PC-3 (cell line): ENCODE measurements around the gene UBASH3B. TPM values are rescaled to one million over a fixed set of nuclear protein-coding genes. Genes with fewer than 3 reads are reported as not detected.

Source experiments
- ATAC-seq: fragments of 200-7000 bp; cut with Tn5 transposase; 2 replicates; pipeline ENCODE4 v1.9.1; 2020; ENCODE audit warnings: mild to moderate bottlenecking, moderate library complexity
- BruUV-seq: library from RNA; stranded (reverse); fragments of 400-500 nt; replicated peaks from 2 replicates; lab custom pipeline; 2021; lab: Mats Ljungman, UMichigan
- CTCF ChIA-PET: fragments of 300-600 bp; sonication (Branson Sonifier 250); formaldehyde crosslinking; loops from one replicate; lab custom pipeline; 2022; ENCODE audit warnings: antibody characterized with exemption; lab: Charles Lee
- POLR2A ChIA-PET: fragments of 300-600 bp; sonication (Branson Sonifier 250); formaldehyde crosslinking; loops from one replicate; lab custom pipeline; 2022; ENCODE audit warnings: antibody characterized with exemption; ENCODE audit not compliant: unreplicated experiment; lab: Charles Lee
- DNase-seq: peaks from one replicate; pipeline ENCODE4 v3.0.0-alpha.2; 2015
- H2AFZ ChIP-seq: fragments of 300-600 bp; sonication (generic); 2 replicates; pipeline ENCODE4 v1.6.0; 2016; ENCODE audit warnings: antibody characterized with exemption, low read length
- H3F3A ChIP-seq: fragments of 300-600 bp; sonication (generic); one replicate; pipeline ENCODE4 v1.6.0; 2017; ENCODE audit warnings: antibody characterized with exemption, low read length, control low read depth, mild to moderate bottlenecking; ENCODE audit not compliant: unreplicated experiment
- H3K27ac ChIP-seq: fragments of 300-600 bp; sonication (generic); 2 replicates; pipeline ENCODE4 v1.5.1; 2016; ENCODE audit warnings: mild to moderate bottlenecking, low read length
- H3K27me3 ChIP-seq: fragments of 300-600 bp; sonication (generic); 2 replicates; pipeline ENCODE4 v1.6.1; 2016; ENCODE audit warnings: low read length, mixed read lengths
- H3K36me3 ChIP-seq: fragments of 300-600 bp; sonication (generic); 2 replicates; pipeline ENCODE4 v1.6.1; 2016; ENCODE audit warnings: low read depth, mixed run types, low read length, mixed read lengths
- H3K4me1 ChIP-seq: fragments of 300-600 bp; sonication (generic); 2 replicates; pipeline ENCODE4 v1.5.1; 2016; ENCODE audit warnings: low read length; ENCODE audit not compliant: insufficient read depth
- H3K4me2 ChIP-seq: fragments of 300-600 bp; sonication (generic); 2 replicates; pipeline ENCODE4 v1.6.0; 2016; ENCODE audit warnings: low read length
- H3K4me3 ChIP-seq: fragments of 300-600 bp; sonication (generic); 2 replicates; pipeline ENCODE4 v1.5.1; 2016; ENCODE audit warnings: mild to moderate bottlenecking, low read length, mixed read lengths
- H3K79me2 ChIP-seq: fragments of 300-600 bp; sonication (generic); 2 replicates; pipeline ENCODE4 v1.6.1; 2017; ENCODE audit warnings: low read length, mixed read lengths
- H3K9ac ChIP-seq: fragments of 300-600 bp; sonication (generic); 2 replicates; pipeline ENCODE4 v1.6.0; 2016; ENCODE audit warnings: mild to moderate bottlenecking, low read length
- H3K9me2 ChIP-seq: fragments of 300-600 bp; sonication (generic); replicated peaks from 2 replicates; pipeline ENCODE4 v1.6.1; 2016; ENCODE audit warnings: mixed run types, low read length, mixed read lengths
- H3K9me3 ChIP-seq: fragments of 300-600 bp; sonication (generic); 2 replicates; pipeline ENCODE4 v1.6.1; 2016; ENCODE audit warnings: low read length, mixed read lengths
- H4K20me1 ChIP-seq: fragments of 300-600 bp; sonication (generic); 2 replicates; pipeline ENCODE4 v1.6.1; 2016; ENCODE audit warnings: low read length, mixed read lengths
- EZH2 ChIP-seq: fragments of 300-600 bp; sonication (generic); IDR thresholded peaks from one replicate; pipeline ENCODE4 v1.6.1; 2017; ENCODE audit warnings: antibody characterized with exemption, mild to moderate bottlenecking, low read length; ENCODE audit not compliant: unreplicated experiment
- EZH2phosphoT487 ChIP-seq: fragments of 300-600 bp; sonication (generic); IDR thresholded peaks from 2 replicates; pipeline ENCODE4 v1.6.1; 2018; ENCODE audit warnings: mild to moderate bottlenecking, antibody characterized with exemption, low read length, borderline replicate concordance
- intact Hi-C: fragments of 100-400 bp; cut with micrococcal nuclease; formaldehyde crosslinking; loops from 2 replicates; pipeline ENCODE4 v1.9.0; 2023
- total RNA-seq: library from RNA; depleted of rRNA; stranded (reverse); fragments of >200 nt; gene quantifications from 2 replicates; pipeline ENCODE4 v1.2.3, GENCODE V29; 2014
- TF ChIP-seq, protein P1 (sequence below): fragments of 300-600 bp; sonication (generic); conservative IDR thresholded peaks from 2 replicates; pipeline ENCODE4 v1.5.1; 2017; ENCODE audit warnings: antibody characterized with exemption, low read depth, mild to moderate bottlenecking, low read length

The UBASH3B gene
- total RNA-seq, 1 experiment from 2014 or later = 178 TPM

DNA sequence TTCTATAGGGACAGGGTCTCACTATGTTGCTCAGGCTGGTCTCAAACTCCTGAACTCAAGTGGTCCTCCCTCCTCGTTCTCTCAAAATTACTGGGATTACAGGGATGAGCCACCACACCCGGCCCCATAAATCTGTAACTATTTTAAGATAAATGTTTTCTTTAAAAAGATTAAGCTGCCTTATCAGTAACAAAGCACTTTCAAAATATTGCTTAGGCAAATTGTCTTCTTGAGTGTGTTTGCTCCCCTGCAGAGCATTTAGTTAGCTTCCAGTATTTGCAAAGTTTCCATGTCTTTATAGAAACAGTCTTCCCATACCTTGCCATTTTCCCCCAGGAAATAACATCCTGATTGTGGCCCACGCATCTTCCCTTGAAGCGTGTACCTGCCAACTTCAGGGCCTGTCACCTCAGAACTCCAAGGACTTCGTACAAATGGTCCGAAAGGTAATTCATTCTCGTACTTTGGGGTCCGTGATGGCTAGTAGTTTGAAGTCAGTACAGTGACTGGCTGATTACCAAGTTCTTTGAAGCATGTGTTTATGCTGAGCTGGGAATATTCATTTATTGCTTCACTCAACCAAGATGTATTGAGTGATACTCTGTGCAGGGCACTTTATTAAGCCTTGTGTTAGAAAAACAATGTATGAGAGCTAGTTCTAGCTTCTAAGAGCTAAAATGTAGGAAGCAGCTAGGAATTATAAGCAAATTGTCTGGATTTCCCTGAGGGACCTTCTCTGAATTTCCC, 152.4 kb downstream of the UBASH3B start:
- intact Hi-C loops = no loop called here
- no TSS peak for BruUV-seq
- ATAC-seq = no peak
- Histone ChIP-seq H2AFZ (no peak overlapping the region), H4K20me1 (no peaks in the 10 kb centered on the region), H3K9me2 (no peaks in the 10 kb centered on the region), H3K36me3 (peaks cover 22% of the 10 kb centered on the region; the same call in 1 of the 2 replicates), H3K4me3 (no peak overlapping the region), H3K4me1 (peaks cover 26% of the 10 kb centered on the region), H3F3A (no peaks in the 10 kb centered on the region), H3K27me3 (no peaks in the 10 kb centered on the region), H3K4me2 (no peak overlapping the region), H3K79me2 (no peaks in the 10 kb centered on the region), H3K27ac (peak overlapping the region; percentile 12; the same call in 1 of the 2 replicates), H3K9ac (no peak overlapping the region), H3K9me3 (no peaks in the 10 kb centered on the region)
- DNase-seq = no peak
- ChIA-PET CTCF (no interaction called here), POLR2A (no interaction called here)
- TF ChIP-seq EZH2 = no peak
- no peak for TF ChIP-seq EZH2phosphoT487
- TF ChIP-seq, protein P1, sequence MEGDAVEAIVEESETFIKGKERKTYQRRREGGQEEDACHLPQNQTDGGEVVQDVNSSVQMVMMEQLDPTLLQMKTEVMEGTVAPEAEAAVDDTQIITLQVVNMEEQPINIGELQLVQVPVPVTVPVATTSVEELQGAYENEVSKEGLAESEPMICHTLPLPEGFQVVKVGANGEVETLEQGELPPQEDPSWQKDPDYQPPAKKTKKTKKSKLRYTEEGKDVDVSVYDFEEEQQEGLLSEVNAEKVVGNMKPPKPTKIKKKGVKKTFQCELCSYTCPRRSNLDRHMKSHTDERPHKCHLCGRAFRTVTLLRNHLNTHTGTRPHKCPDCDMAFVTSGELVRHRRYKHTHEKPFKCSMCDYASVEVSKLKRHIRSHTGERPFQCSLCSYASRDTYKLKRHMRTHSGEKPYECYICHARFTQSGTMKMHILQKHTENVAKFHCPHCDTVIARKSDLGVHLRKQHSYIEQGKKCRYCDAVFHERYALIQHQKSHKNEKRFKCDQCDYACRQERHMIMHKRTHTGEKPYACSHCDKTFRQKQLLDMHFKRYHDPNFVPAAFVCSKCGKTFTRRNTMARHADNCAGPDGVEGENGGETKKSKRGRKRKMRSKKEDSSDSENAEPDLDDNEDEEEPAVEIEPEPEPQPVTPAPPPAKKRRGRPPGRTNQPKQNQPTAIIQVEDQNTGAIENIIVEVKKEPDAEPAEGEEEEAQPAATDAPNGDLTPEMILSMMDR = no peak

DNA sequence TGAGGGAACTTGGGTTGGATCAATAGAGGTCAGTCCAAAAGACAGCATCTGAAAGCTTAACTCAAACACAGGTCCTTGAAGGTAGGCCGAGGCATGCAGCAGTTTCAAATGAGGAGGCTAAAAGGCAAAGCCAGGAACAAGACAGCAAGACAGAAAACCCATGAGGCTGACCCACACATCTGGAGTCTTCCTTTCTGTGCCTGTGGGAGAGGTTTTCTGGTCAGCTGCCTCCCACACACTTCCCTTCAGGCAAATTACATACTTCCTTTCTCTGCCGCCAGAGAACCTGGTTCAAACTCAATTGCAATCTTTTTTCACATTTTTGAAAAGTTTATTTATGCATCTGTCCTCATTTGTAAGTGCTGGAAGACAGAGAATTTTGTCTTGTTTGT, 153.0 kb downstream of the UBASH3B start:
- H3K4me3 ChIP-seq = no peak overlapping the region
- no peaks in the 10 kb centered on the region for H4K20me1 ChIP-seq
- H3K4me1 ChIP-seq = peaks cover 22% of the 10 kb centered on the region
- BruUV-seq = no TSS peak
- H3F3A ChIP-seq = no peaks in the 10 kb centered on the region
- H3K27ac ChIP-seq = peak overlapping the region; percentile 12; the same call in 1 of the 2 replicates
- H3K9me3 ChIP-seq = no peaks in the 10 kb centered on the region
- H3K27me3 ChIP-seq = no peaks in the 10 kb centered on the region
- H3K36me3 ChIP-seq = peaks cover 22% of the 10 kb centered on the region; the same call in 1 of the 2 replicates
- POLR2A ChIA-PET = no interaction called here
- CTCF ChIA-PET = no interaction called here
- TF ChIP-seq EZH2phosphoT487 (no peak), EZH2 (no peak)
- TF ChIP-seq, protein P1 = no peak
- no peaks in the 10 kb centered on the region for H3K79me2 ChIP-seq
- intact Hi-C loops = no loop called here
- no peak overlapping the region for H3K4me2 ChIP-seq
- H3K9me2 ChIP-seq = no peaks in the 10 kb centered on the region
- H2AFZ ChIP-seq = no peak overlapping the region
- DNase-seq (no peak), ATAC-seq (no peak)
- H3K9ac ChIP-seq = no peak overlapping the region

DNA sequence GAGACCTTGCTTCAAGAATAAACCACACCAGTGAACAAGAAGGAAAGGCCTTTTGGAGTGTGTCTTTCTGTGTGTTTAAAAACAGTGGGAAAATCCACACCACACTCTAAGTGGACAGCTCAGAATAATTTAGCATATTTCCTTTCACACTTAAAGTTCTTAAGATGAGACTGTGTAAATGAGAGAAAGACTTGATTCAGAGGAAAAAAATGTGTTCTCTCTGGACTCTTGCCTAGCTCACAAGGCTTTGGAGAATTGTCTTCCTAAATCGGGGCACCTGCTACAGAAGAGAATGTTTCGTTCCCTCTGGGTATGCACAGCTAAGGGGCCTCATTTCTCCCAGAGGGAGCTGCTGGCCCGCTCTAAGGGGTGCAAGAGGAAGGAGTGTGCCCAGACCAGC, 154.3 kb downstream of the UBASH3B start:
- Histone ChIP-seq H3K27ac (no peak overlapping the region), H3K27me3 (no peaks in the 10 kb centered on the region), H4K20me1 (no peaks in the 10 kb centered on the region), H2AFZ (no peak overlapping the region), H3K4me2 (no peak overlapping the region), H3K9me3 (no peaks in the 10 kb centered on the region), H3K9ac (no peak overlapping the region), H3K4me1 (peaks cover 8% of the 10 kb centered on the region), H3K9me2 (no peaks in the 10 kb centered on the region), H3F3A (no peaks in the 10 kb centered on the region), H3K36me3 (peaks cover 22% of the 10 kb centered on the region; the same call in 1 of the 2 replicates), H3K4me3 (no peak overlapping the region), H3K79me2 (no peaks in the 10 kb centered on the region)
- DNase-seq (no peak), ATAC-seq (no peak)
- BruUV-seq = TSS peak; percentile 8
- TF ChIP-seq, protein P1 = no peak
- TF ChIP-seq EZH2phosphoT487 = no peak
- TF ChIP-seq EZH2 = no peak
- POLR2A ChIA-PET = no interaction called here
- intact Hi-C loops = no loop called here
- CTCF ChIA-PET = no interaction called here
